ENCODE results near the gene OR5L2.
"Not testable (repeated sequence)": the region's sequence is repeated elsewhere in the genome, so short reads cannot be mapped to it uniquely, and the experiment has no call there.

OR5L2 gene

GRCh38 chr11:55854704-55855103 lies 27.7 kb downstream of the OR5L2 start:
- no peak overlapping the region for H3K4me3 ChIP-seq (ENCODE audit: extremely low read depth, insufficient read depth, low read length, poor library complexity, severe bottlenecking)
- 20% methylated on average over 1 of the region's 1 CpG; no CpG with 5 or more reads in 1 of the 2 experiments for WGBS, 2 experiments (ENCODE audit: insufficient coverage in 2 of 2)
- H3K9me3 ChIP-seq (ENCODE audit: control insufficient read depth, low read length), result peaks cover 19% of the 10 kb centered on the region
- no peaks in the 10 kb centered on the region for H3K36me3 ChIP-seq (ENCODE audit: control insufficient read depth, insufficient read depth, low read length)
- H3K27ac ChIP-seq (ENCODE audit: low read depth, low read length, severe bottlenecking), result no peak overlapping the region
- no peaks in the 10 kb centered on the region for H3K4me1 ChIP-seq (ENCODE audit: control insufficient read depth, insufficient read depth, low read length, poor library complexity, severe bottlenecking)

DNA sequence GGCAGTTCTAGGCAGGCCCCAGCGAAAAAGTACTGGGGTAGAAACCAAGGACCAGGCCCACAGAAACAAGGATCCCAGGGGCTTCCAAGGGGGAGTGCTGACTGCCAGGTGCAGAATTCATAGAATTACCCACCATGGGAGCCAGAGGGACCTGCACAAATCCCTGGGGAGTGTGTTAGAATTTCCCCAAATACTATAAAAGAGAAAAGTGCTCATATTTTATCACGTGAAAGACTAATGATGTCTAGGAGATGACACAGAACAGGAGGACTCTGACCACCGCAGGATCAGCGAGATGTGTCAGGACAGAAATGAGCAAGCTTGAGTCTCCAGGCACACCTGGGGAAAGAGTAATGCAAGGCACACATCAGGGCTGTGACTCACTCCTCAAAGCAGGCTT lies 40.3 kb downstream of the OR5L2 start:
- not testable (repeated sequence) for H3K9me3 ChIP-seq (ENCODE audit: control insufficient read depth, low read length); H3K4me3 ChIP-seq (ENCODE audit: extremely low read depth, insufficient read depth, low read length, poor library complexity, severe bottlenecking); H3K27ac ChIP-seq (ENCODE audit: low read depth, low read length, severe bottlenecking); H3K36me3 ChIP-seq (ENCODE audit: control insufficient read depth, insufficient read depth, low read length); H3K4me1 ChIP-seq (ENCODE audit: control insufficient read depth, insufficient read depth, low read length, poor library complexity, severe bottlenecking)
- WGBS, 2 experiments (ENCODE audit: insufficient coverage in 2 of 2), result 67% methylated on average over 1 of the region's 4 CpGs; no CpG with 5 or more reads in 1 of the 2 experiments

GRCh38 chr11:55872731-55873130 lies 45.7 kb downstream of the OR5L2 start:
- not testable (repeated sequence) for H3K27ac ChIP-seq (ENCODE audit: low read depth, low read length, severe bottlenecking); H3K9me3 ChIP-seq (ENCODE audit: control insufficient read depth, low read length); H3K4me1 ChIP-seq (ENCODE audit: control insufficient read depth, insufficient read depth, low read length, poor library complexity, severe bottlenecking); H3K36me3 ChIP-seq (ENCODE audit: control insufficient read depth, insufficient read depth, low read length); H3K4me3 ChIP-seq (ENCODE audit: extremely low read depth, insufficient read depth, low read length, poor library complexity, severe bottlenecking)
- 91 to 96% methylated on average over 24 to 32 of the region's 33 CpGs for WGBS, 2 experiments (ENCODE audit: insufficient coverage in 2 of 2)

- not testable (repeated sequence) for H3K4me3 ChIP-seq (ENCODE audit: extremely low read depth, insufficient read depth, low read length, poor library complexity, severe bottlenecking); H3K9me3 ChIP-seq (ENCODE audit: control insufficient read depth, low read length); H3K27ac ChIP-seq (ENCODE audit: low read depth, low read length, severe bottlenecking); H3K4me1 ChIP-seq (ENCODE audit: control insufficient read depth, insufficient read depth, low read length, poor library complexity, severe bottlenecking); H3K36me3 ChIP-seq (ENCODE audit: control insufficient read depth, insufficient read depth, low read length)
- 91 to 95% methylated on average over 8 to 25 of the region's 34 CpGs for WGBS, 2 experiments (ENCODE audit: insufficient coverage in 2 of 2)
Measured at GRCh38 chr11:55873146-55873545, 46.1 kb downstream of the OR5L2 start.

Measured in mesodermal cell (in vitro differentiated cells).